ENCODE measurements around the gene NR3C1.

The NR3C1 gene

GRCh38 chr5:143360755-143361154 is 42.7 kb downstream of the NR3C1 start:
- DNase-seq (ENCODE audit: low spot score): no peak
- TF ChIP-seq CTCF (IDR thresholded peaks at IDR 0.05; ENCODE audit: borderline replicate concordance, control extremely low read depth, extremely low read depth, insufficient read depth, missing control alignments): no peak
- in situ Hi-C loops (cut with MboI; ENCODE audit: low sequenced_read_pairs, unreplicated experiment): no loop called here

GRCh38 chr5:143359869-143360268 is 43.6 kb downstream of the NR3C1 start:
- no peak for DNase-seq (ENCODE audit: low spot score)
- in situ Hi-C loops (cut with MboI; ENCODE audit: low sequenced_read_pairs, unreplicated experiment): no loop called here
- TF ChIP-seq CTCF (IDR thresholded peaks at IDR 0.05; ENCODE audit: borderline replicate concordance, control extremely low read depth, extremely low read depth, insufficient read depth, missing control alignments): no peak

GRCh38 chr5:143356855-143357583 is 46.5 kb downstream of the NR3C1 start:
- no peak for DNase-seq (ENCODE audit: low spot score)
- in situ Hi-C loops (cut with MboI; ENCODE audit: low sequenced_read_pairs, unreplicated experiment): no loop called here
- TF ChIP-seq CTCF (IDR thresholded peaks at IDR 0.05; ENCODE audit: borderline replicate concordance, control extremely low read depth, extremely low read depth, insufficient read depth, missing control alignments): no peak

- no peak for DNase-seq (ENCODE audit: low spot score)
- in situ Hi-C loops (cut with MboI; ENCODE audit: low sequenced_read_pairs, unreplicated experiment): no loop called here
- TF ChIP-seq CTCF (IDR thresholded peaks at IDR 0.05; ENCODE audit: borderline replicate concordance, control extremely low read depth, extremely low read depth, insufficient read depth, missing control alignments): no peak
Observed at GRCh38 chr5:143355710-143356109, 47.8 kb downstream of the NR3C1 start.

GRCh38 chr5:143354025-143354424 is 49.5 kb downstream of the NR3C1 start:
- in situ Hi-C loops (cut with MboI; ENCODE audit: low sequenced_read_pairs, unreplicated experiment): no loop called here
- DNase-seq (ENCODE audit: low spot score): no peak
- no peak for TF ChIP-seq CTCF (IDR thresholded peaks at IDR 0.05; ENCODE audit: borderline replicate concordance, control extremely low read depth, extremely low read depth, insufficient read depth, missing control alignments)

GRCh38 chr5:143352691-143353090 is 50.8 kb downstream of the NR3C1 start:
- DNase-seq (ENCODE audit: low spot score): no peak
- no peak for TF ChIP-seq CTCF (IDR thresholded peaks at IDR 0.05; ENCODE audit: borderline replicate concordance, control extremely low read depth, extremely low read depth, insufficient read depth, missing control alignments)
- in situ Hi-C loops (cut with MboI; ENCODE audit: low sequenced_read_pairs, unreplicated experiment): no loop called here
